Smooth muscle cell of bladder (primary cell): ENCODE data around the gene OR5B21. TPM values are rescaled to one million over a fixed set of nuclear protein-coding genes. Genes with fewer than 3 reads are reported as not detected.

Experiments used
- total RNA-seq: library from RNA; depleted of rRNA; stranded (reverse); fragments of >200 nt; gene quantifications from 2 replicates; pipeline ENCODE4 v1.2.3, GENCODE V29; 2014

The OR5B21 gene
- total RNA-seq, result 0.14 TPM in 1 of 2 replicates, not detected in the other

DNA sequence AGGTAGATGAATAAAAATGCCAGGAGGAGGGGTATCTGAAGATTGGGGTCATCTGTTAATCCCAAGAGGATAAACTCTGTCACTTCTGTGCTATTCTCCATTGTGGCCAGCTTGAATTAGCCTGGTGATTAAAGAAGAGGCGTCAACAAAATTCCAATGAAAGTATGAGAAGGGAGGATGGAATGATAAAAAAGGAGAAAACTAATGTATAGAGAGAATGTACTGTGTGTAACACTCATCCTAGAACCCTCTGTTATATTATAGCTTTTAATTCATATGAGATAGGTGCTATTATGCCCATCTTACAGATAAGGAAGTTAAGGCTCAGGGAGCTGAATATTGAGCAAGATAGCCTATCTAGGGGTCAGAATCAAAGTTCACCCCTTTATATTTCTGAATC, at the start of gene OR5B21:
Gene OR5B21, minus strand, starts transcription at position 101 of the 400 bp plus-strand sequence. Its CDS starts 0 bp downstream, at position 101.

Other genes starting within 250 kb of the OR5B21 start
- gene OR10W1, start 239.8 kb downstream of the OR5B21 start, total RNA-seq, result not detected in 2 replicates
- not detected in 2 replicates for gene OR5B17, start 149.0 kb downstream of the OR5B21 start, total RNA-seq
- gene OR5B3, start 101.2 kb downstream of the OR5B21 start, total RNA-seq, result not detected in 2 replicates
- not detected in 2 replicates for gene OR5B2, start 80.0 kb downstream of the OR5B21 start, total RNA-seq
- gene OR5B12, start 65.9 kb downstream of the OR5B21 start, total RNA-seq, result not detected in 2 replicates
- 4.3 and 8.1 TPM in 2 replicates for gene LPXN, start 67.8 kb upstream of the OR5B21 start, total RNA-seq
- gene ZFP91, start 71.0 kb upstream of the OR5B21 start, total RNA-seq, result 34.4 and 36.1 TPM in 2 replicates
- 1.2 and 1.4 TPM in 2 replicates for gene CNTF, start 114.6 kb upstream of the OR5B21 start, total RNA-seq
- not detected in 2 replicates for gene GLYAT, start 223.8 kb upstream of the OR5B21 start, total RNA-seq